ENCODE data around the gene DAD1.
"Not testable (repeated sequence)": the region's sequence is repeated elsewhere in the genome, so short reads cannot be mapped to it uniquely, and the experiment has no call there.

Gene DAD1

DNA sequence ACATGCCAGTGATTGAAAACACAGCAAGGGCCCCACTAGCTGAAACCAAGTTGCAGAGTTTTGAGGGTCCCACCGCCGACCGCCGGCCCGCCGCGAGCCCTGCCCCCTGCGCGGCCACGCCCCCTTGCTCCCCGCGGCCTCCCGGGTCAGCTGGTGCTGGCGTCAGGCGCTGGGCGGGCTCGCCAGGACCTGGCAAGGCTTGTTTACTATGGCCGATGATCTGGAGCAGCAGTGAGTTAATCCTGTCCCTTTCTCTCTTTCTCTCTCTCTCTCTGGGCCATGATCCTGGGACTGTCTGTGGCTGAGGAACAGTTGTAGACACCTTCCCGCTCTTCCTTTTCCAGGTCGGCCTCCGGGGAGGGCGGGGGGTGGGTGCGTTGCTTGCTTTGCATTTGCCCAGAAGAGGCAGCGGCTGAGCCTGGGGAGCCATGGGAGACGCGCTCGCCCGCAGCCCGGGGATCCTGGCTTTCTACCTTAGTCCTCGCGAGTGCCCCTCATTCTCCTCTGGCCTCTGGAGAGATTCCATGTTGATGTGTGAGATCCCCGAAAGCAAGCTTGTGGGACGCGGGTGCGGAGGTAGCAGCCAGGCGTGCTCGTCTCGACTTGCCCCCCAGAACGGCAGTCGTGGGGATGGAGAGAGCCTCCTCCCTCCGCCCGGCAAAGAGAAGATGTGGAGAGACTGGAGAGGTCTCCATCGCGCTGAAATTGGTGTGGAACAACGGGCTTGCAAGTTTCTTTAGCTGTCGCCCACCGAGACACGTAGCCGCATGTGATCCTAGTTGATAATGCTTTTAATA is 9.3 kb upstream of the DAD1 start, which contains the start of gene ABHD4:
TSS of gene ABHD4 (plus strand) at position 202 of the 797 bp plus-strand sequence. CDS start at position 209, 7 bp downstream.
- DNase-seq = peak; percentile 71

GRCh38 chr14:22597771-22598098 is 8.7 kb upstream of the DAD1 start:
- DNase-seq = no peak

- no peak for DNase-seq
Measured at GRCh38 chr14:22597265-22597664, 8.2 kb upstream of the DAD1 start.

- no peak for DNase-seq
Measured at GRCh38 chr14:22596354-22596879, 7.4 kb upstream of the DAD1 start.

- no peak for DNase-seq
Measured at GRCh38 chr14:22594156-22594716, 5.2 kb upstream of the DAD1 start.

DNA sequence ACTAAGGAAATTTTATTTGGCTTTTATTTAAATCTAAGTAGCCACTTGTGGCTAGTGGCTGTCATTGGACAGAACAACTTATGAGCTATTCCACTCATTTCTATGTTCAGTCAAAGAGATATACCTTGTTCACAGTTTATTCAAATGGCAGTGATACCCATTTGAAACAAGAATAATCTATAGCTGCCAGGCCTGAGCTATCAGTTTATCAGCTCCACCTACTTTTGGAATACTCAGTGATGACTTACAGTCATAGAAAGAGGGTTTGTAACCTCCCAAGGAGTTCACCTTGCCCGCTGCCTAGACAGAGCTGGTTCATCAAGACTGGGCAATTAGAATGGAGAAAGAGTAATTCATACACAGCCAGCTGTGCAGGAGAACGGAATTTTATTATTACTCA is 4.6 kb upstream of the DAD1 start:
- DNase-seq = no peak

- no peak for DNase-seq
Measured at GRCh38 chr14:22593189-22593588, 4.2 kb upstream of the DAD1 start.

DNA sequence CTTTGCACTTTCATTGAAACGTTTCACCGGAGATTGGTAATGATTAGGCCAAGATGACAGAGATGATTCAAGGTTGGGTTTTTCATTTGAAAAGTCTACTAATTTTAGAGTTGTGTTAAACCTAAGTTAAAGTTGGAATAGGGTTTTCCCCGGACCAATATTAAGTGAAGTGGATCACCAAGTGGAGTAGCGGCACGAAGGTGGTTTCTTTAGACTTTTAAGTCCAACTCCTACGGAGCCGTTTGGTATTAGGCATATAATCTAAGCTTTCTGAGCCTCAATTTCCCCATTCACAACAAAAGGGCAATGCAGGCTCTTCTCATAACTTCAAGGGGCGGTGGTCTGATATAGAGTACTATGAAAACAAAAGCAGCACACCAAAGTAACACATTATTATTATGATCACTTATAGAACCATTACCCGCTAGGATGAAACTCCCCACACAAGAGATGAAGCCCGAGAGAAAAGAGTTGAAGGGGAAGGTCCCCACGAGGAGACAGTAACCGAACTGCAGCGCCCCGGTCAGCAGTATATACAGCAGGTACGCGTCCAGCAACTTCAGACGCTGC is 413 bp downstream of the DAD1 start:
- DNase-seq = no peak

- not testable (repeated sequence) for DNase-seq
Measured at GRCh38 chr14:22587677-22588422, 1.2 kb downstream of the DAD1 start.

DNA sequence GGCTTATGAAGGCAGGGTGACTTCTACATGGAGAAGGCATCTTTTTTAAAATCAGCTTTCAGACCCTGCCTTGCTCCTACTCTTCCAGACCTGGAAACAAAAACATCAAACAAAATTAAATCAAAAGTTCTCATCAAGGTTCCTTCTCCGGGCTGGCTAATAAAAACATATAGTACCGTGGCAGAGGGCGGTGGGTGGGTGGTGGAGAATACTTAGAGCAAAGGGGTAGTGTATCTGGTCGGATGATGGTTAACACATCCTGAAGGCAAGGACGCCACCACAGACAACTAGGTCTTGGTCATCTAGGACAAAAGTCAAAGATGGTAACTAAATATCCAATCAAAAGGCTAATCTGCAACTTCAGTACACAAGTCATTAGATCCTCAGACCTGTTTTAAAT is 1.8 kb downstream of the DAD1 start:
- no peak for DNase-seq

GRCh38 chr14:22583994-22584393 is 5.0 kb downstream of the DAD1 start:
- DNase-seq = no peak

DNA sequence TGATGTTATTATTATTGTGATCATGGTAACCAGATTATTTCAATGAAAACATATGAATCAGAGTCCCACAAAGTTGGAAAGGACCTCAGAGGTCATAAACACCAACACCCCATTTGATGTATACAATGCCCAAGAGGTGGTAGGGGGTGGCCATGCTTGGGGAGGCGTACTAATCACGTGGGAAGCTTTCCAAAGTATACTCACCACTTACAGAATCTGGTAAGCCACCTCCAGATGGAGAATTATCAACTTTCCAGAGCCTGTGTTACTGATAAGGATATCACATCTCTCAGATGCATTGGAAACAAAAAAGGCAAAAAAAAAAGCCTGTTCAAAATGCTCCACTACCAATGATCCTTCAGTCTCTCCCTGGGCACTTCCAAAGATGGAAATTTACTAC is 8.4 kb downstream of the DAD1 start:
- no peak for DNase-seq

- no peak for DNase-seq
Measured at GRCh38 chr14:22579881-22580280, 9.1 kb downstream of the DAD1 start.

- no peak for DNase-seq
Measured at GRCh38 chr14:22579236-22579635, 9.8 kb downstream of the DAD1 start.

DNA sequence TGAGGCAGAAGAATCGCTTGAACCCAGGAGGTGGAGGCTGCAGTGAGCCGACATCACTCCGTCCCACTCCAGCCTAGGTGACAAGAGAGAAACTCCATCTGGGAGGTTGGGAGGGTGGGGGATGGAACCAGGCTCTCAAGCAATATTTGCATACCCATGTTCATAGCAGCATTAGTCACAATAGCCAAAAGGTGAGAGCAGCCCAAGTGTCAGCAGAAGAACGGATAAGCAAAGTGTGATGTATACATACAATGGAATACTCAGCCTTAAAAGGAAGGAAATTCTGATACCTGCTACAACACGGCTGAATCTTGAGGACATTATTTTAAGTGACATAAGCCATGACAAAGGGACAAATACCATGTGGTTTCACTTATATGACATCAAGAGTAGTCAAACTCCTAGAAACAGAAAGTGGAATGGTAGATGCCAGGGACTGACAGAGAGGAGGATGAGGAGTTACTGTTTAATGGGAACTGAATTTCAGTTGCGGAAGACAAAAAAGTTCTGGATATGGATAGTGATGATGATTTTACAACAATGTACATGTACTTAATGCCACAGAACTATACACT is 11.6 kb downstream of the DAD1 start:
- DNase-seq = no peak

- no peak for DNase-seq
Measured at GRCh38 chr14:22573804-22574203, 15.2 kb downstream of the DAD1 start.

DNA sequence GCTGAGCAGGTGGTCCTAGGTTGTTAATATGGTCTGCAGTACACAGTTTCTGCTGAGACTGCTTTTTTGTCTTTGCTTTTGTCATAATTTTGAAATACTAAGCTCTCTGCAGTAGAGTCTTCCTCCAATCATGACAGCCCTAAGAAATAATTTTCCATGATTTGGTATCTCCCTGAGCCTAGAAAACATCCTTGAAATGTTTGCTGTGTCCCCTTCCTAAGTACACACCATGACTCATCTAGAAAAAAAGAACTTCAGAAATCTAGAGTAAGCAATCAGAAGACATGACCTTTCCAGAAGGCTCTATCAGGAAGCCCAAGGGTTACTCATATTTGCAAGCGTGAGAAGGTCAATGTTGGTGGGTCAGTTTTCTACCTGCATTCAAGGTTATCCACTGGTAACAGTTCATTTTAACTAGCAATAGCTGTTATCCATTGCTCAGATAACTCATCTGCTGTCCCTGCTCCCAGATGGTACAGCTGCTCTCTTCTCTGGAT is 16.4 kb downstream of the DAD1 start:
- DNase-seq = no peak

DNA sequence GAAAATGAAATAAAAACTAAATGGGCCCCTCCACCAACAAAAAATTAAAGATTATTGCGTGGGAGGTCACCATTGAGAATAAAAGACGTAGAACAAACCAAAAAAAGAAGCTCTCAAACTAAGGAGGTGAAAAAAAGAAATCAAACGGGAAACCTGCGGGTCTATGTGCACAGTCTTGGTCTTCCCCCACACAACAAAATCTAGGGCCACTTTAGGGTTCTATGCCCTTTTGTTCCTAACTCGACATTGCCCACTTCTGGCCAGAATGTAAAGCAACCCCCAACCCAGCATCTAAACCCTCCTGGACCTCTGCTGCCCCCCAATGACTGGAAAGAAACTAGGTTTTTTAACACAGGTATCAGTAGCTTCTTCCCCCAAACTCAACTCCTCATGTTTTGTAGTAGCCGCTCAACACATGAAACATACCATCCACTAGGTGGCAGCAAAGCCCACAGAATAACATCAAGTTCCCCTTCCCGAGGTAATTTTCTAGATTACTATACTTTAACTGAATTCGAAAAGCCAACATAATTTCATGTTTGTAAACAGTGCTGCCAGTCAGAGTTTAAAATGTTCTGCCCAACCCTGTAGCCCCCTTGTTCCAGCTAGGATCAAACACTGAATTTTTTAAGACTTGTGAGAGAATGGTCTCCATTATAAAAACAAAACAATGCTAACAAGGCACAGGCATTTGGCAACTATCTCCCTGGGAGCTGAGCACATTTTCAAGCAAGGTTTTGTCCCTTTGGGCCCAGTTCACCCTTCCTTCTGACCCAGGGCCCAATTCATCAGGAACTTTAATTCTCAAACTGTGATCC is 18.7 kb downstream of the DAD1 start:
- DNase-seq = peak; percentile 84

DNA sequence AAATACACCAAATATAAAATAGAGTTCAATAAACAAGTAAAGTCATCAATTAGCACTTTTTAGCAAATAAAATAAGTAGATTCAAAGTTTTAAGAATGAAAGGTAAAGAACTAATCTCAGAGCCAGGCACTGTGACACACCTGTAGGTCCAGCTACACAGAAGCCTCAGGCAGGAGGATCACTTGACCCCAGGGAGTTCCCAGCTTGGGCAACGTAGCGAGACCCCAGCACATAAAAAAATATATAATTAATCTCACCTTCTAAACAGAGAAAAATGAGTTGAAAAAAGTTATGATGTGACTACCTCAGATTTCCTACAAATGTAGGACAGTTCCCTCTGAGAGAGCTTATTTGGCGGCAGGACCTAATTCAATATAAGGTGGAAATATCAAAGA is 19.3 kb downstream of the DAD1 start:
- DNase-seq = no peak

- no peak for DNase-seq
Measured at GRCh38 chr14:22569106-22569736, 19.8 kb downstream of the DAD1 start.

DNA sequence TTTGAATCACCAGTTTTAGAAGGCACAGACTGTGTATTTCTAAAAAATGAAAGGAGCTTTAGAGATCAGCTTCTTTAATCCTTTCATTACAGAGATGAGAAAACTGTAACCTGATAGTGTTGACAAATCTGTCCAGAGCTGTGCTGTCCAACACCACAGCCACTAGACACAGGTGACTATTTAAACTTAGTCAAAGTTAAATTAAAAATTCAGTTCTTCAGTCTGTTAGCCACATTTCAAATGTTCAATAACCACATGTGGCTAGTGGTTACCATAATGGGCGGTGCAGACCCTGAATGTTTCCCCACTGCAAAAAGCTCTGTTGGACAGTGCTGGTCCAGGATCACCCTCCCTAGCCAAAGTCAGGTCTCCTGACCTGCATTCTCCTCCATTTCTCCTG is 21.6 kb downstream of the DAD1 start:
- DNase-seq = no peak

DNA sequence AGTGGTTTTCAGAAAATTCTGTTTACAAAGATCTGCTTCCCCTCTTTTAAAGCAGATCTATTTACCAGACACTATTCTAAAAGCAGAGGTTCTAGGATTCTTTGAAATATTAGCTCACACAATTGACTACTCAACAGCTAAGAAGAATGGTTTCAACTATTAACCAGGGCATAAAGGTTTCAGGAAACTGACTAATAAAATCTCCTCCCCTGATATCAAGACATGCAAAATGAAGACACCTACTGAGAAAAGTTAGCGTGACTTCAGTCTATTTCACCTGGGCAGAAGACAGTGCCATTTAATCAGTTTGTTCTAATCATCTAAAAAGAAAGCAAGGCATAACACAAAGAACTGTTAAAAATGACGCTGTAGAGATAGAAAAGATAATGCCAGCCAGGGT is 22.2 kb downstream of the DAD1 start:
- no peak for DNase-seq

All from stimulated activated CD4-positive, alpha-beta T cell treated with anti-CD3 and anti-CD28 coated beads, Interleukin-15, amount 100 ng/mL, for 24 hours (primary cell).